H1 (cell line): ENCODE data around the gene CSNK1G2. TPM values are rescaled to one million over a fixed set of nuclear protein-coding genes. Genes with fewer than 3 reads are reported as not detected.

ENCODE experiments used
- CTCF ChIA-PET: fragments of 300-600 bp; sonication (Branson Sonifier 250); formaldehyde crosslinking; loops from one replicate; lab custom pipeline; 2021; ENCODE audit not compliant: partially characterized antibody; lab: Charles Lee
- POLR2A ChIA-PET: fragments of 300-600 bp; sonication (Branson Sonifier 250); formaldehyde crosslinking; loops from one replicate; lab custom pipeline; 2021; ENCODE audit warnings: inconsistent platforms; ENCODE audit not compliant: partially characterized antibody; lab: Charles Lee
- DNase-seq, 2 experiments: peaks; one replicate each; pipeline versions ENCODE4 v3.0.0 to v3.0.0-alpha.2; 2010 to 2022; ENCODE audit warnings: low spot score in 2 of 2, low read depth in 1 of 2, mixed read lengths in 1 of 2
- FAIRE-seq: peaks from 2 replicates; lab custom pipeline; 2011; peaks lifted over from hg19 to GRCh38; lab: Jason Lieb, UNC
- H2AFZ ChIP-seq: 2 replicates; pipeline ENCODE4 v1.8.1; 2012; ENCODE audit warnings: low read length, inconsistent platforms
- H2AK5ac ChIP-seq: 2 replicates; pipeline ENCODE4 v1.6.1; 2013; ENCODE audit warnings: low read depth, low read length
- H2BK120ac ChIP-seq: replicated peaks from 2 replicates; pipeline ENCODE3; 2013; ENCODE audit warnings: low read depth, low read length, inconsistent platforms
- H2BK12ac ChIP-seq: 2 replicates; pipeline ENCODE4 v1.6.1; 2013; ENCODE audit warnings: low read depth, low read length
- H2BK15ac ChIP-seq: 2 replicates; pipeline ENCODE4 v1.6.1; 2013; ENCODE audit warnings: low read length
- H2BK20ac ChIP-seq: 2 replicates; pipeline ENCODE4 v1.6.1; 2013; ENCODE audit warnings: low read length
- H2BK5ac ChIP-seq: 2 replicates; pipeline ENCODE4 v1.6.1; 2013; ENCODE audit warnings: low read depth, low read length
- H3K14ac ChIP-seq: 2 replicates; pipeline ENCODE4 v1.6.1; 2013; ENCODE audit warnings: inconsistent platforms; ENCODE audit not compliant: insufficient read length
- H3K18ac ChIP-seq: 2 replicates; pipeline ENCODE4 v1.6.1; 2013; ENCODE audit warnings: low read length; ENCODE audit errors: extremely low read depth
- H3K23ac ChIP-seq: 2 replicates; pipeline ENCODE4 v1.6.1; 2013; ENCODE audit warnings: inconsistent platforms; ENCODE audit not compliant: insufficient read length
- H3K23me2 ChIP-seq: 2 replicates; pipeline ENCODE4 v1.6.1; 2013; ENCODE audit warnings: low read depth, low read length
- H3K27ac ChIP-seq: 2 replicates; pipeline ENCODE4 v1.6.1; 2011; ENCODE audit warnings: low read depth, low read length, inconsistent platforms
- H3K27me3 ChIP-seq, 4 experiments: replicated peaks in 1 of 4; 1 replicate in 1 of 4; 2 replicates in 3 of 4; pipeline versions ENCODE4 v1.6.1 to v1.8.1; 2011 to 2013; ENCODE audit warnings: low read length in 3 of 4, mild to moderate bottlenecking in 3 of 4, inconsistent platforms in 2 of 4, mixed read lengths in 2 of 4, moderate library complexity in 1 of 4; ENCODE audit not compliant: control insufficient read depth in 3 of 4, insufficient read depth in 3 of 4; ENCODE audit errors: extremely low read depth in 1 of 4
- H3K36me3 ChIP-seq, 4 experiments: 2 replicates each; pipeline versions ENCODE4 v1.6.1 to v1.8.1; 2011 to 2013; ENCODE audit warnings: mild to moderate bottlenecking in 4 of 4, low read length in 3 of 4, moderate library complexity in 2 of 4, control low read depth in 1 of 4, inconsistent platforms in 1 of 4; ENCODE audit not compliant: insufficient read depth in 4 of 4, control insufficient read depth in 2 of 4
- H3K4ac ChIP-seq: replicated peaks from 2 replicates; pipeline ENCODE3; 2013; ENCODE audit warnings: low read length, low read depth, mixed read lengths, inconsistent platforms; ENCODE audit not compliant: insufficient read length
- H3K4me1 ChIP-seq, 4 experiments: replicated peaks in 1 of 4; 1 replicate in 1 of 4; 2 replicates in 3 of 4; pipeline versions ENCODE4 v1.6.1 to v1.8.1; 2011 to 2013; ENCODE audit warnings: low read length in 3 of 4, inconsistent platforms in 2 of 4, mixed read lengths in 1 of 4; ENCODE audit not compliant: insufficient read depth in 4 of 4, control insufficient read depth in 3 of 4
- H3K4me2 ChIP-seq, 2 experiments: 2 replicates each; pipeline versions ENCODE4 v1.6.1 to v1.8.1; 2011 to 2013; ENCODE audit warnings: low read depth in 2 of 2, low read length in 2 of 2, control low read depth in 1 of 2, inconsistent platforms in 1 of 2, mild to moderate bottlenecking in 1 of 2; ENCODE audit not compliant: insufficient read depth in 1 of 2
- H3K4me3 ChIP-seq, 4 experiments: fragments of 200-600, 300-600 bp in 1 of 4; sonication (generic), shearing (Covaris generic), sonication (Bioruptor Twin) in 1 of 4; 2 replicates each; pipeline versions ENCODE4 v1.5.1 to v1.8.1; 2011 to 2016; ENCODE audit warnings: low read length in 4 of 4, low read depth in 3 of 4, control low read depth in 2 of 4, inconsistent platforms in 2 of 4, mild to moderate bottlenecking in 2 of 4, mixed read lengths in 1 of 4, moderate library complexity in 1 of 4; ENCODE audit not compliant: insufficient read depth in 2 of 4; ENCODE audit errors: extremely low read depth in 1 of 4
- H3K56ac ChIP-seq: replicated peaks from 2 replicates; pipeline ENCODE3; 2013; ENCODE audit warnings: low read depth, mild to moderate bottlenecking, mixed read lengths, low read length, inconsistent platforms; ENCODE audit not compliant: insufficient read length
- H3K79me1 ChIP-seq: 2 replicates; pipeline ENCODE4 v1.6.1; 2013; ENCODE audit warnings: low read depth, low read length, control low read depth
- H3K79me2 ChIP-seq, 2 experiments: 2 replicates each; pipeline versions ENCODE4 v1.6.1 to v1.8.1; 2012 to 2013; ENCODE audit warnings: low read length in 2 of 2, mild to moderate bottlenecking in 2 of 2, inconsistent platforms in 1 of 2; ENCODE audit not compliant: insufficient read depth in 2 of 2, control insufficient read depth in 1 of 2
- H3K9ac ChIP-seq, 4 experiments: replicated peaks in 1 of 4; 1 replicate in 1 of 4; 2 replicates in 3 of 4; pipeline versions ENCODE4 v1.6.1 to v1.8.1; 2011 to 2013; ENCODE audit warnings: low read depth in 3 of 4, low read length in 3 of 4, control low read depth in 2 of 4, mild to moderate bottlenecking in 2 of 4, moderate library complexity in 2 of 4, inconsistent platforms in 1 of 4; ENCODE audit errors: extremely low read depth in 1 of 4
- H3K9me3 ChIP-seq, 2 experiments: 2 replicates each; pipeline versions ENCODE4 v1.6.1 to v1.8.1; 2012 to 2013; ENCODE audit warnings: mild to moderate bottlenecking in 2 of 2, moderate library complexity in 2 of 2, control low read depth in 1 of 2, inconsistent platforms in 1 of 2, low read depth in 1 of 2, low read length in 1 of 2, mixed read lengths in 1 of 2; ENCODE audit not compliant: insufficient read depth in 2 of 2
- H4K20me1 ChIP-seq, 2 experiments: replicated peaks in 1 of 2; 2 replicates each; pipeline versions ENCODE3 to v1.8.1; 2011 to 2013; ENCODE audit warnings: inconsistent platforms in 2 of 2, low read length in 2 of 2, mild to moderate bottlenecking in 1 of 2; ENCODE audit not compliant: insufficient read depth in 2 of 2, control insufficient read depth in 1 of 2
- H4K5ac ChIP-seq: 2 replicates; pipeline ENCODE4 v1.6.1; 2013; ENCODE audit warnings: low read length, low read depth, mixed read lengths, inconsistent platforms; ENCODE audit not compliant: insufficient read length
- H4K8ac ChIP-seq: 2 replicates; pipeline ENCODE4 v1.8.0; 2013; ENCODE audit warnings: mild to moderate bottlenecking, moderate library complexity, low read length, inconsistent platforms; ENCODE audit not compliant: insufficient read depth; ENCODE audit errors: extremely low read depth
- H4K91ac ChIP-seq: replicated peaks from 2 replicates; pipeline ENCODE3; 2013; ENCODE audit warnings: low read length, mixed read lengths, inconsistent platforms; ENCODE audit not compliant: insufficient read length
- ATF3 ChIP-seq: IDR thresholded peaks from 2 replicates; pipeline ENCODE4 v1.6.1; 2011; ENCODE audit warnings: low read depth, mild to moderate bottlenecking, low read length; ENCODE audit not compliant: insufficient read depth
- CBX5 ChIP-seq: fragments of 300-800, 300-1000 bp; sonication (generic); IDR thresholded peaks from 2 replicates; pipeline ENCODE4 v1.7.1; 2016; ENCODE audit warnings: antibody characterized with exemption, low read length, low read depth
- CREB1 ChIP-seq: IDR thresholded peaks from 2 replicates; pipeline ENCODE4 v1.6.1; 2012; ENCODE audit warnings: inconsistent platforms
- CTBP2 ChIP-seq: IDR thresholded peaks from 2 replicates; pipeline ENCODE4 v1.7.0; 2011; ENCODE audit warnings: borderline replicate concordance, mild to moderate bottlenecking, moderate library complexity, mixed read lengths, low read length; ENCODE audit not compliant: insufficient read depth, insufficient read length
- NRF1 ChIP-seq: IDR thresholded peaks from 2 replicates; pipeline ENCODE4 v1.6.1; 2011; ENCODE audit warnings: mild to moderate bottlenecking, low read depth, low read length, improper control_type of control experiment
- RNF2 ChIP-seq: fragments of 200-900, 300-1000 bp; sonication (generic); IDR thresholded peaks from 2 replicates; pipeline ENCODE4 v1.7.1; 2016; ENCODE audit warnings: borderline replicate concordance, low read depth, mild to moderate bottlenecking, antibody characterized with exemption, low read length; ENCODE audit not compliant: poor library complexity, severe bottlenecking; ENCODE audit errors: missing control alignments
- SP2 ChIP-seq: IDR thresholded peaks from 2 replicates; pipeline ENCODE4 v1.6.1; 2012; ENCODE audit warnings: mild to moderate bottlenecking, low read length, inconsistent platforms
- WGBS, 2 experiments: shearing (Covaris generic) in 1 of 2; methylation state at CpG; one replicate each; pipeline versions ENCODE4 v1.1.6 to v1.1.7; 2013 to 2015; ENCODE audit warnings: low lambda C conversion rate in 2 of 2, mixed read lengths in 2 of 2, inconsistent platforms in 1 of 2, low coverage in 1 of 2, missing lambda C conversion rate in 1 of 2; ENCODE audit not compliant: insufficient replicate concordance in 2 of 2, insufficient coverage in 1 of 2, insufficient read length in 1 of 2; ENCODE audit errors: extremely low coverage in 1 of 2, missing lambda C conversion rate in 1 of 2; 5-methylcytosine and 5-hydroxymethylcytosine counted together
- polyA plus RNA-seq, 7 experiments: library from polyadenylated mRNA; depleted of rRNA in 3 of 7; stranded (reverse) in 5 of 7; unstranded in 2 of 7; fragments of >200 nt in 5 of 7; fragments of 200-250 nt in 2 of 7; gene quantifications; 1 replicate in 5 of 7; 2 replicates in 1 of 7; 4 replicates in 1 of 7; pipeline versions ENCODE4 v1.2.1 to v1.2.3, GENCODE V29; 2011 to 2013; ENCODE audit warnings: missing spikeins in 2 of 7, mixed read lengths in 2 of 7
- total RNA-seq: library from RNA; stranded (reverse); fragmentation: NEBNext Ultra II Directional; extraction: Animal tissue kit (Norgen Biotek cat#: 25700); gene quantifications from 2 replicates; pipeline ENCODE4 v1.2.1, GENCODE V29; 2021
- TF ChIP-seq, protein P1 (sequence below), 3 experiments: IDR thresholded peaks; 1 replicate in 2 of 3; 2 replicates in 1 of 3; pipeline versions ENCODE4 v1.5.1 to v1.6.1; 2011; ENCODE audit warnings: low read length in 3 of 3, mild to moderate bottlenecking in 3 of 3, inconsistent platforms in 2 of 3, low read depth in 1 of 3, moderate library complexity in 1 of 3; ENCODE audit not compliant: insufficient read depth in 1 of 3; ENCODE audit errors: control extremely low read depth in 1 of 3

CSNK1G2 gene
- total and polyA plus RNA-seq, 2 of the 8 experiments (the other 6 are each of a cell fraction or from before 2014, with no cell fraction given) = 99.5 to 130 TPM

DNA sequence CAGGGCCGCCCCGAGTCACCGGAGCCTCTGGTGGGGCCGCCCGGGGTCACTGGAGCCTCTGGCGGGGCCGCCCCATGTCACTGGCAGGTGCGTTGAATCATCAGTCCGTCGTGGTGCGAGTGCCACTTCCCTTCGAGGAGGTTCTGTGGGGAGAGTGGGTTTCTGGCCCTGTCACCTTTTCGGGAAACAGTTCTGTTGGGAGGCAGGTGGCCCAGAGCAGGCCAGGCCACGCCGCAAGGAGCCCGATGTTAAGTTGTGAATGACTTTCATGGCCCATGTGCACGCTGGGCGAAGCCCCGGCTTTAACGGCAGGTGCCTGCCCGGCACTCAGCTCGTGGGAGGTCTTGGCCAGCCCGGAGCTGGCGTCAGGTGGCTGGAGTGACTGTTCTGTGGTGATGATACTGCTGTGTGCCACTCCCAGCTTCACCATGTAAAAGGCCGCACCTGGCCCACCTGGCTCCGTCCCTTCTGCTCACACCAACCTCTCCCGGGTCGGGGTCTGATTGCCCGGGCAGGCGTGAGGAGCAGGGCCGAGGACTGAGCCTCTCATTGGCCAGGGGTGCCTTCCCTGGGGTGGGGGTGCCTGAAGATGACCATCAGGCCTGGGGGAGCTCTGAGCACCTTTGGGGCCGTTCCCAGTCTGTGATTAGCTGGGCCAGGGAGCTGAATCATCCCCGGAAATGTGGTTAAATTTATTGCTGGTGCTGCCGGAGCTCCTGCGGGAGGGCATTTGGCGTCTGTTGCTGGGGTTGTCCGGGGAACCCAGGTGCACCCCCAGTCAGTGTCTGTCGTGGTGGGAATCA, 29.2 kb downstream of the CSNK1G2 start:
- Histone ChIP-seq H2BK20ac (no peak overlapping the region), H3K4me1 (no peaks in the 10 kb centered on the region), H4K8ac (no peak overlapping the region; the same call in 1 of the 2 replicates), H2BK15ac (no peak overlapping the region), H3K27me3 (no peaks in the 10 kb centered on the region), H3K79me1 (peaks cover 20% of the 10 kb centered on the region), H2BK12ac (no peak overlapping the region), H4K91ac (no peak overlapping the region), H3K27ac (no peak overlapping the region), H3K9me3 (no peaks in the 10 kb centered on the region), H3K4me3 (no peak overlapping the region), H4K5ac (no peak overlapping the region), H3K56ac (no peak overlapping the region), H3K4me2 (no peak overlapping the region), H3K14ac (no peak overlapping the region), H3K79me2 (peaks cover 5 to 52% of the 10 kb centered on the region in 2 experiments; a peak in 3 of 4 replicates), H3K9ac (no peak overlapping the region), H3K23me2 (no peaks in the 10 kb centered on the region), H2BK5ac (no peak overlapping the region), H2AK5ac (no peak overlapping the region), H2BK120ac (no peak overlapping the region), H4K20me1 (peaks cover 16 to 47% of the 10 kb centered on the region in 2 experiments), H3K36me3 (peaks cover 2 to 17% (median 8%) of the 10 kb centered on the region in 4 experiments; a peak in 5 of 8 replicates), H3K18ac (no peak overlapping the region), H3K4ac (no peak overlapping the region), H2AFZ (no peak overlapping the region), H3K23ac (no peak overlapping the region)
- FAIRE-seq = no peak
- CTCF ChIA-PET = interaction anchor here (0.7 to 4.2 kb wide), 2 partner anchors 24 to 69 kb away, joined by 3 to 13 read pairs; no protein-coding TSS in a partner anchor
- DNase-seq = no peak
- WGBS, 2 experiments = 93% methylated on average over 33 of the region's 38 CpGs; no CpG with 5 or more reads in 1 of the 2 experiments
- POLR2A ChIA-PET = interaction anchor here (0.8 kb wide), 1 partner anchor 37 kb away, joined by 3 read pairs; no protein-coding TSS in a partner anchor
- TF ChIP-seq SP2 = no peak
- no peak for TF ChIP-seq NRF1
- no peak for TF ChIP-seq CTBP2
- no peak for TF ChIP-seq CBX5
- no peak for TF ChIP-seq CREB1
- no peak for TF ChIP-seq RNF2
- TF ChIP-seq ATF3 = no peak
- TF ChIP-seq, protein P1, sequence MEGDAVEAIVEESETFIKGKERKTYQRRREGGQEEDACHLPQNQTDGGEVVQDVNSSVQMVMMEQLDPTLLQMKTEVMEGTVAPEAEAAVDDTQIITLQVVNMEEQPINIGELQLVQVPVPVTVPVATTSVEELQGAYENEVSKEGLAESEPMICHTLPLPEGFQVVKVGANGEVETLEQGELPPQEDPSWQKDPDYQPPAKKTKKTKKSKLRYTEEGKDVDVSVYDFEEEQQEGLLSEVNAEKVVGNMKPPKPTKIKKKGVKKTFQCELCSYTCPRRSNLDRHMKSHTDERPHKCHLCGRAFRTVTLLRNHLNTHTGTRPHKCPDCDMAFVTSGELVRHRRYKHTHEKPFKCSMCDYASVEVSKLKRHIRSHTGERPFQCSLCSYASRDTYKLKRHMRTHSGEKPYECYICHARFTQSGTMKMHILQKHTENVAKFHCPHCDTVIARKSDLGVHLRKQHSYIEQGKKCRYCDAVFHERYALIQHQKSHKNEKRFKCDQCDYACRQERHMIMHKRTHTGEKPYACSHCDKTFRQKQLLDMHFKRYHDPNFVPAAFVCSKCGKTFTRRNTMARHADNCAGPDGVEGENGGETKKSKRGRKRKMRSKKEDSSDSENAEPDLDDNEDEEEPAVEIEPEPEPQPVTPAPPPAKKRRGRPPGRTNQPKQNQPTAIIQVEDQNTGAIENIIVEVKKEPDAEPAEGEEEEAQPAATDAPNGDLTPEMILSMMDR (IDR thresholded peaks at IDR 0.05; ENCODE audit: control extremely low read depth in 1 of 3, insufficient read depth in 1 of 3, low read depth in 1 of 3, low read length in 3 of 3) = no peak
